ENCODE measurements around the gene ANKRD55.

- TF ChIP-seq, protein P1, sequence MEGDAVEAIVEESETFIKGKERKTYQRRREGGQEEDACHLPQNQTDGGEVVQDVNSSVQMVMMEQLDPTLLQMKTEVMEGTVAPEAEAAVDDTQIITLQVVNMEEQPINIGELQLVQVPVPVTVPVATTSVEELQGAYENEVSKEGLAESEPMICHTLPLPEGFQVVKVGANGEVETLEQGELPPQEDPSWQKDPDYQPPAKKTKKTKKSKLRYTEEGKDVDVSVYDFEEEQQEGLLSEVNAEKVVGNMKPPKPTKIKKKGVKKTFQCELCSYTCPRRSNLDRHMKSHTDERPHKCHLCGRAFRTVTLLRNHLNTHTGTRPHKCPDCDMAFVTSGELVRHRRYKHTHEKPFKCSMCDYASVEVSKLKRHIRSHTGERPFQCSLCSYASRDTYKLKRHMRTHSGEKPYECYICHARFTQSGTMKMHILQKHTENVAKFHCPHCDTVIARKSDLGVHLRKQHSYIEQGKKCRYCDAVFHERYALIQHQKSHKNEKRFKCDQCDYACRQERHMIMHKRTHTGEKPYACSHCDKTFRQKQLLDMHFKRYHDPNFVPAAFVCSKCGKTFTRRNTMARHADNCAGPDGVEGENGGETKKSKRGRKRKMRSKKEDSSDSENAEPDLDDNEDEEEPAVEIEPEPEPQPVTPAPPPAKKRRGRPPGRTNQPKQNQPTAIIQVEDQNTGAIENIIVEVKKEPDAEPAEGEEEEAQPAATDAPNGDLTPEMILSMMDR (IDR thresholded peaks at IDR 0.05; ENCODE audit: control extremely low read depth in 1 of 3, insufficient read depth in 1 of 3, low read depth in 1 of 3, low read length in 3 of 3): no peak
- no peak for TF ChIP-seq EP300 (IDR thresholded peaks at IDR 0.05; ENCODE audit: borderline replicate concordance in 1 of 2, low read depth in 2 of 2, low read length in 2 of 2)
- TF ChIP-seq CTBP2 (IDR thresholded peaks at IDR 0.05; ENCODE audit: borderline replicate concordance, insufficient read depth, insufficient read length, low read length): no peak
- no peak for TF ChIP-seq FOSL1 (IDR thresholded peaks at IDR 0.05; ENCODE audit: insufficient read depth, low read depth, low read length)
- no peak for TF ChIP-seq EZH2 (IDR thresholded peaks at IDR 0.05; ENCODE audit: low read depth, low read length, severe bottlenecking)
- no peak for TF ChIP-seq CHD2 (IDR thresholded peaks at IDR 0.05; ENCODE audit: low read length)
- TF ChIP-seq, protein P2, sequence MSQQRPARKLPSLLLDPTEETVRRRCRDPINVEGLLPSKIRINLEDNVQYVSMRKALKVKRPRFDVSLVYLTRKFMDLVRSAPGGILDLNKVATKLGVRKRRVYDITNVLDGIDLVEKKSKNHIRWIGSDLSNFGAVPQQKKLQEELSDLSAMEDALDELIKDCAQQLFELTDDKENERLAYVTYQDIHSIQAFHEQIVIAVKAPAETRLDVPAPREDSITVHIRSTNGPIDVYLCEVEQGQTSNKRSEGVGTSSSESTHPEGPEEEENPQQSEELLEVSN (IDR thresholded peaks at IDR 0.05): no peak
- no peak for TF ChIP-seq TAF1 (IDR thresholded peaks at IDR 0.05; ENCODE audit: low read depth, low read length)
- TF ChIP-seq, protein P3, sequence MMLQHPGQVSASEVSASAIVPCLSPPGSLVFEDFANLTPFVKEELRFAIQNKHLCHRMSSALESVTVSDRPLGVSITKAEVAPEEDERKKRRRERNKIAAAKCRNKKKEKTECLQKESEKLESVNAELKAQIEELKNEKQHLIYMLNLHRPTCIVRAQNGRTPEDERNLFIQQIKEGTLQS (IDR thresholded peaks at IDR 0.05; ENCODE audit: insufficient read depth, low read depth, low read length): no peak
- TF ChIP-seq SIN3A (conservative IDR thresholded peaks at IDR 0.05 in 1 of 2, IDR thresholded peaks at IDR 0.05 in 1 of 2; ENCODE audit: low read depth in 1 of 2, low read length in 2 of 2): no peak
- no peak for TF ChIP-seq CBX5 (IDR thresholded peaks at IDR 0.05; ENCODE audit: low read depth, low read length)
- no peak for TF ChIP-seq HDAC6 (IDR thresholded peaks at IDR 0.05; ENCODE audit: low read depth, low read length)
- no peak for TF ChIP-seq JUN (IDR thresholded peaks at IDR 0.05; ENCODE audit: low read depth, low read length)
- no peak for TF ChIP-seq POLR2AphosphoS5 (IDR thresholded peaks at IDR 0.05; ENCODE audit: low read depth, low read length)
These were observed 54.3 kb downstream of the ANKRD55 start for GRCh38 chr5:56178823-56179222.
